Mesenchymal stem cell (in vitro differentiated cells and primary cell): ENCODE measurements around the gene CD1E. TPM values are rescaled to one million over a fixed set of nuclear protein-coding genes. Genes with fewer than 3 reads are reported as not detected.

Experiments used
- DNase-seq: peaks from one replicate; pipeline ENCODE4 v3.0.0-alpha.2; 2013
- H2AFZ ChIP-seq: one replicate; pipeline ENCODE4 v1.6.1; 2013; ENCODE audit warnings: low read depth, mild to moderate bottlenecking, control low read depth, inconsistent platforms, low read length, moderate library complexity
- H2AK5ac ChIP-seq: 2 replicates; pipeline ENCODE4 v1.6.1; 2013; ENCODE audit warnings: low read length, moderate library complexity, mild to moderate bottlenecking, inconsistent platforms; ENCODE audit not compliant: severe bottlenecking
- H2BK120ac ChIP-seq: one replicate; pipeline ENCODE4 v1.6.1; 2013; ENCODE audit warnings: low read depth, mild to moderate bottlenecking, inconsistent platforms, low read length, moderate library complexity
- H2BK12ac ChIP-seq, 2 experiments: one replicate each; pipeline ENCODE4 v1.6.1; 2013; ENCODE audit warnings: inconsistent platforms in 2 of 2, low read length in 2 of 2, mild to moderate bottlenecking in 2 of 2, moderate library complexity in 2 of 2, control low read depth in 1 of 2
- H2BK15ac ChIP-seq: one replicate; pipeline ENCODE4 v1.6.1; 2013; ENCODE audit warnings: mild to moderate bottlenecking, low read depth, inconsistent platforms; ENCODE audit not compliant: poor library complexity, severe bottlenecking
- H2BK5ac ChIP-seq: 2 replicates; pipeline ENCODE4 v1.6.1; 2013; ENCODE audit warnings: low read depth, mild to moderate bottlenecking, low read length, control low read depth, inconsistent platforms; ENCODE audit not compliant: poor library complexity, severe bottlenecking
- H3K14ac ChIP-seq, 2 experiments: one replicate each; pipeline ENCODE4 v1.6.1; 2013; ENCODE audit warnings: inconsistent platforms in 2 of 2, low read length in 2 of 2, control low read depth in 1 of 2, mild to moderate bottlenecking in 1 of 2, moderate library complexity in 1 of 2
- H3K18ac ChIP-seq, 2 experiments: one replicate each; pipeline ENCODE4 v1.6.1; 2013; ENCODE audit warnings: inconsistent platforms in 2 of 2, low read length in 2 of 2, control low read depth in 1 of 2, low read depth in 1 of 2, mild to moderate bottlenecking in 1 of 2
- H3K23ac ChIP-seq, 2 experiments: one replicate each; pipeline ENCODE4 v1.6.1; 2013; ENCODE audit warnings: inconsistent platforms in 2 of 2, low read length in 2 of 2, mild to moderate bottlenecking in 2 of 2, moderate library complexity in 2 of 2, control low read depth in 1 of 2
- H3K27ac ChIP-seq: 2 replicates; pipeline ENCODE4 v1.5.1; 2013; ENCODE audit warnings: mild to moderate bottlenecking, moderate library complexity, low read length, control low read depth, inconsistent platforms; ENCODE audit not compliant: poor library complexity, severe bottlenecking
- H3K27me3 ChIP-seq, 2 experiments: 2 replicates each; pipeline versions ENCODE4 v1.6.1 to v1.7.0; 2013; ENCODE audit warnings: low read length in 2 of 2, mild to moderate bottlenecking in 2 of 2, moderate library complexity in 2 of 2, control low read depth in 1 of 2, inconsistent platforms in 1 of 2; ENCODE audit not compliant: control insufficient read depth in 1 of 2, insufficient read depth in 1 of 2
- H3K36me3 ChIP-seq, 2 experiments: 2 replicates each; pipeline versions ENCODE4 v1.6.1 to v1.7.0; 2013; ENCODE audit warnings: low read length in 2 of 2, control low read depth in 1 of 2, inconsistent platforms in 1 of 2, low read depth in 1 of 2, mild to moderate bottlenecking in 1 of 2; ENCODE audit not compliant: insufficient read depth in 2 of 2, control insufficient read depth in 1 of 2
- H3K4ac ChIP-seq, 2 experiments: one replicate each; pipeline ENCODE4 v1.6.1; 2013; ENCODE audit warnings: inconsistent platforms in 2 of 2, low read length in 2 of 2, mild to moderate bottlenecking in 2 of 2, moderate library complexity in 2 of 2, control low read depth in 1 of 2, low read depth in 1 of 2
- H3K4me1 ChIP-seq: 2 replicates; pipeline ENCODE4 v1.6.1; 2013; ENCODE audit warnings: low read depth, low read length, control low read depth; ENCODE audit not compliant: control insufficient read depth, insufficient read depth
- H3K4me2 ChIP-seq: 2 replicates; pipeline ENCODE4 v1.6.1; 2013; ENCODE audit warnings: low read length, mild to moderate bottlenecking, inconsistent platforms; ENCODE audit not compliant: poor library complexity, severe bottlenecking
- H3K4me3 ChIP-seq, 2 experiments: 2 replicates each; pipeline versions ENCODE4 v1.5.1 to v1.7.0; 2013; ENCODE audit warnings: low read length in 2 of 2, mild to moderate bottlenecking in 2 of 2, control low read depth in 1 of 2, low read depth in 1 of 2; ENCODE audit not compliant: insufficient read depth in 1 of 2
- H3K79me1 ChIP-seq: replicated peaks from 2 replicates; pipeline ENCODE4 v1.6.1; 2013; ENCODE audit warnings: mild to moderate bottlenecking, control low read depth, low read length, inconsistent platforms; ENCODE audit not compliant: poor library complexity, severe bottlenecking
- H3K9ac ChIP-seq: 2 replicates; pipeline ENCODE4 v1.7.0; 2013; ENCODE audit warnings: mild to moderate bottlenecking, low read length, moderate library complexity
- H3K9me3 ChIP-seq: 2 replicates; pipeline ENCODE4 v1.7.0; 2013; ENCODE audit warnings: mild to moderate bottlenecking, low read length; ENCODE audit not compliant: control insufficient read depth
- H4K8ac ChIP-seq: one replicate; pipeline ENCODE4 v1.6.1; 2013; ENCODE audit warnings: inconsistent platforms, mild to moderate bottlenecking, low read length, moderate library complexity
- H4K91ac ChIP-seq: one replicate; pipeline ENCODE4 v1.6.1; 2013; ENCODE audit warnings: mild to moderate bottlenecking, low read length, inconsistent platforms
- WGBS: methylation state at CpG from one replicate; pipeline ENCODE4 v1.1.7; 2013; ENCODE audit warnings: mixed read lengths; 5-methylcytosine and 5-hydroxymethylcytosine counted together
- polyA plus RNA-seq, 2 experiments: library from polyadenylated mRNA; stranded (reverse); fragments of 200-250 nt; gene quantifications; one replicate each; pipeline ENCODE4 v1.2.3, GENCODE V29; 2013

CD1E gene
- polyA plus RNA-seq (2013, experiment 1 of 2) = not detected
- polyA plus RNA-seq (2013, experiment 2 of 2) = not detected

GRCh38 chr1:158353303-158354075, at the start of gene CD1E:
Gene CD1E (plus strand): TSS chr1:158353894. CDS start chr1:158353989, 95 bp downstream.
- no peak for DNase-seq
- Histone ChIP-seq H3K27me3 (no peaks in the 10 kb centered on the region), H3K9me3 (no peaks in the 10 kb centered on the region), H3K18ac (no peak within 1 kb of the TSS), H4K8ac (no peak within 1 kb of the TSS), H2BK5ac (no peak within 1 kb of the TSS), H2BK15ac (no peak within 1 kb of the TSS), H3K4ac (no peak within 1 kb of the TSS), H2AFZ (no peak within 1 kb of the TSS), H3K4me1 (no peaks in the 10 kb centered on the region), H3K27ac (no peak within 1 kb of the TSS), H3K23ac (no peak within 1 kb of the TSS), H4K91ac (no peak within 1 kb of the TSS), H3K9ac (no peak within 1 kb of the TSS), H2AK5ac (no peak within 1 kb of the TSS), H3K4me3 (no peak within 1 kb of the TSS), H3K14ac (no peak within 1 kb of the TSS), H3K79me1 (no peaks in the 10 kb centered on the region), H2BK120ac (no peak within 1 kb of the TSS), H3K36me3 (no peaks in the 10 kb centered on the region), H3K4me2 (no peak within 1 kb of the TSS), H2BK12ac (no peak within 1 kb of the TSS)
- whole genome bisulfite sequencing = 22% methylated on average over 5 of the region's 6 CpGs

GRCh38 chr1:158310623-158311022, 43.1 kb upstream of the CD1E start:
- DNase-seq = no peak
- Histone ChIP-seq H3K79me1 (no peaks in the 10 kb centered on the region), H3K4ac (no peak overlapping the region), H2AK5ac (no peak overlapping the region), H3K23ac (no peak overlapping the region), H3K4me1 (no peaks in the 10 kb centered on the region), H3K4me2 (no peak overlapping the region), H2BK120ac (no peak overlapping the region), H3K27me3 (no peaks in the 10 kb centered on the region), H3K4me3 (no peak overlapping the region), H3K9ac (no peak overlapping the region), H2BK15ac (no peak overlapping the region), H3K18ac (no peak overlapping the region), H2BK5ac (no peak overlapping the region), H4K91ac (no peak overlapping the region), H3K14ac (no peak overlapping the region), H3K9me3 (peaks cover 16% of the 10 kb centered on the region), H2BK12ac (no peak overlapping the region), H3K27ac (no peak overlapping the region), H3K36me3 (no peaks in the 10 kb centered on the region), H4K8ac (no peak overlapping the region), H2AFZ (no peak overlapping the region)
- WGBS = no CpG with 5 or more reads among the region's 1 CpG

GRCh38 chr1:158311066-158311465, 42.6 kb upstream of the CD1E start:
- H3K9me3 ChIP-seq = peaks cover 16% of the 10 kb centered on the region
- no CpG with 5 or more reads among the region's 2 CpGs for WGBS
- H4K91ac ChIP-seq = no peak overlapping the region
- no peak overlapping the region for H3K18ac ChIP-seq
- no peak for DNase-seq
- no peaks in the 10 kb centered on the region for H3K36me3 ChIP-seq
- no peak overlapping the region for H3K4ac ChIP-seq
- H3K27me3 ChIP-seq = no peaks in the 10 kb centered on the region
- no peak overlapping the region for H2BK15ac ChIP-seq
- no peaks in the 10 kb centered on the region for H3K79me1 ChIP-seq
- no peak overlapping the region for H2BK120ac ChIP-seq
- H4K8ac ChIP-seq = no peak overlapping the region
- H3K14ac ChIP-seq = no peak overlapping the region
- H2BK5ac ChIP-seq = no peak overlapping the region
- H3K4me2 ChIP-seq = no peak overlapping the region
- no peak overlapping the region for H3K4me3 ChIP-seq
- H3K27ac ChIP-seq = no peak overlapping the region
- H3K9ac ChIP-seq = no peak overlapping the region
- H2AFZ ChIP-seq = no peak overlapping the region
- H2BK12ac ChIP-seq = no peak overlapping the region
- H3K4me1 ChIP-seq = no peaks in the 10 kb centered on the region
- H2AK5ac ChIP-seq = no peak overlapping the region
- H3K23ac ChIP-seq = no peak overlapping the region

GRCh38 chr1:158323866-158324265, 29.8 kb upstream of the CD1E start:
- Histone ChIP-seq H3K4me1 (no peaks in the 10 kb centered on the region), H4K91ac (no peak overlapping the region), H3K4ac (no peak overlapping the region), H3K14ac (no peak overlapping the region), H4K8ac (no peak overlapping the region), H3K27me3 (no peaks in the 10 kb centered on the region), H3K18ac (no peak overlapping the region), H2BK12ac (no peak overlapping the region), H3K4me2 (no peak overlapping the region), H2AK5ac (no peak overlapping the region), H3K9me3 (no peaks in the 10 kb centered on the region), H2AFZ (no peak overlapping the region), H2BK15ac (no peak overlapping the region), H3K4me3 (no peak overlapping the region), H3K23ac (no peak overlapping the region), H3K36me3 (no peaks in the 10 kb centered on the region), H3K27ac (no peak overlapping the region), H3K79me1 (no peaks in the 10 kb centered on the region), H2BK120ac (no peak overlapping the region), H3K9ac (no peak overlapping the region), H2BK5ac (no peak overlapping the region)
- no peak for DNase-seq
- WGBS = 66% methylated on average over 1 of the region's 1 CpG
